ENCODE results near the gene KLHL36. TPM values are rescaled to one million over a fixed set of nuclear protein-coding genes. Genes with fewer than 3 reads are reported as not detected.

KLHL36 gene
- total and polyA plus RNA-seq, 4 donors: 11.5 to 53.6 (median 16.9) TPM

DNA sequence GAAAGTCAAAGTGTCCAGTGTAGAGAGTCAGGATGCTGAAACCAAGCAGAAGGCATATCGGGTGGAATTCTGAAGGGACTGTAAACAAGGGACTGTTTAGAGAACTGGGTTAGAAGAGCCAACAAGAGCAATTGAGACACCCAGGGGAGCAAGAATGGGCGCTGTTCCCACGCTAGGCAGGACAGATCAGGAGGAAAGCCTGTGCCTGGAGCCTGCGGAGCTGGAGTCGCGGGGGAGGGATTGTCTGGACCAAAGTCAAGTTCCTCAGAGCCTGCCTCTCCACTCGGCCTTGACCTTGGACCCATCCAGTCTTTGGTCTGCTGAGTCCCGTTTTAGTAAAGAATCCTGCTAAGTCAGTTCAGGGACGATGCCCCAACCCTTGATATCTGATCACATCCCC, 14.7 kb upstream of the KLHL36 start:
- Histone ChIP-seq H3K4me1 (ENCODE audit: control insufficient read depth in 4 of 4, insufficient read depth in 4 of 4, low read length in 3 of 4) (peaks cover 2 to 10% (median 6%) of the 10 kb centered on the region in 4 donors), H3K27me3 (ENCODE audit: control insufficient read depth in 4 of 4, insufficient read depth in 4 of 4, low read length in 3 of 4) (no peaks in the 10 kb centered on the region), H3K27ac (ENCODE audit: low read depth in 1 of 2, low read length in 2 of 2) (no peak overlapping the region), H3K9ac (ENCODE audit: low read depth in 1 of 2, low read length in 2 of 2) (no peak overlapping the region), H3K36me3 (ENCODE audit: control insufficient read depth in 4 of 4, insufficient read depth in 3 of 4, low read depth in 1 of 4, low read length in 3 of 4) (no peaks in the 10 kb centered on the region), H3K9me3 (ENCODE audit: control insufficient read depth in 4 of 4, low read length in 3 of 4) (no peaks in the 10 kb centered on the region), H3K4me3 (ENCODE audit: low read depth in 1 of 3, low read length in 3 of 3) (no peak overlapping the region)
- TF ChIP-seq YY1 (IDR thresholded peaks at IDR 0.05) (no peak), FOXA2 (IDR thresholded peaks at IDR 0.05) (peak; percentile 15), HNF4G (IDR thresholded peaks at IDR 0.05) (no peak), HNF4A (conservative IDR thresholded peaks at IDR 0.05) (peak in 1 of 2 donors; percentile 22), NR2F2 (IDR thresholded peaks at IDR 0.05) (peak; percentile 88), SP1 (IDR thresholded peaks at IDR 0.05) (peak; percentile 53), ATF3 (IDR thresholded peaks at IDR 0.05) (no peak), RAD21 (IDR thresholded peaks at IDR 0.05) (peak in 1 of 2 donors; percentile 22), TAF1 (conservative IDR thresholded peaks at IDR 0.05) (no peak), EGR1 (IDR thresholded peaks at IDR 0.05; ENCODE audit: low read depth in 2 of 2) (no peak), FOXA1 (IDR thresholded peaks at IDR 0.05) (no peak), RXRA (IDR thresholded peaks at IDR 0.05) (peak; percentile 48 to 49), GABPA (IDR thresholded peaks at IDR 0.05 in 1 of 2, conservative IDR thresholded peaks at IDR 0.05 in 1 of 2) (no peak), REST (IDR thresholded peaks at IDR 0.05) (no peak)
- TF ChIP-seq, protein P1, sequence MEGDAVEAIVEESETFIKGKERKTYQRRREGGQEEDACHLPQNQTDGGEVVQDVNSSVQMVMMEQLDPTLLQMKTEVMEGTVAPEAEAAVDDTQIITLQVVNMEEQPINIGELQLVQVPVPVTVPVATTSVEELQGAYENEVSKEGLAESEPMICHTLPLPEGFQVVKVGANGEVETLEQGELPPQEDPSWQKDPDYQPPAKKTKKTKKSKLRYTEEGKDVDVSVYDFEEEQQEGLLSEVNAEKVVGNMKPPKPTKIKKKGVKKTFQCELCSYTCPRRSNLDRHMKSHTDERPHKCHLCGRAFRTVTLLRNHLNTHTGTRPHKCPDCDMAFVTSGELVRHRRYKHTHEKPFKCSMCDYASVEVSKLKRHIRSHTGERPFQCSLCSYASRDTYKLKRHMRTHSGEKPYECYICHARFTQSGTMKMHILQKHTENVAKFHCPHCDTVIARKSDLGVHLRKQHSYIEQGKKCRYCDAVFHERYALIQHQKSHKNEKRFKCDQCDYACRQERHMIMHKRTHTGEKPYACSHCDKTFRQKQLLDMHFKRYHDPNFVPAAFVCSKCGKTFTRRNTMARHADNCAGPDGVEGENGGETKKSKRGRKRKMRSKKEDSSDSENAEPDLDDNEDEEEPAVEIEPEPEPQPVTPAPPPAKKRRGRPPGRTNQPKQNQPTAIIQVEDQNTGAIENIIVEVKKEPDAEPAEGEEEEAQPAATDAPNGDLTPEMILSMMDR (IDR thresholded peaks at IDR 0.05; ENCODE audit: low read depth, low read length, missing input control): no peak
- TF ChIP-seq, protein P2, sequence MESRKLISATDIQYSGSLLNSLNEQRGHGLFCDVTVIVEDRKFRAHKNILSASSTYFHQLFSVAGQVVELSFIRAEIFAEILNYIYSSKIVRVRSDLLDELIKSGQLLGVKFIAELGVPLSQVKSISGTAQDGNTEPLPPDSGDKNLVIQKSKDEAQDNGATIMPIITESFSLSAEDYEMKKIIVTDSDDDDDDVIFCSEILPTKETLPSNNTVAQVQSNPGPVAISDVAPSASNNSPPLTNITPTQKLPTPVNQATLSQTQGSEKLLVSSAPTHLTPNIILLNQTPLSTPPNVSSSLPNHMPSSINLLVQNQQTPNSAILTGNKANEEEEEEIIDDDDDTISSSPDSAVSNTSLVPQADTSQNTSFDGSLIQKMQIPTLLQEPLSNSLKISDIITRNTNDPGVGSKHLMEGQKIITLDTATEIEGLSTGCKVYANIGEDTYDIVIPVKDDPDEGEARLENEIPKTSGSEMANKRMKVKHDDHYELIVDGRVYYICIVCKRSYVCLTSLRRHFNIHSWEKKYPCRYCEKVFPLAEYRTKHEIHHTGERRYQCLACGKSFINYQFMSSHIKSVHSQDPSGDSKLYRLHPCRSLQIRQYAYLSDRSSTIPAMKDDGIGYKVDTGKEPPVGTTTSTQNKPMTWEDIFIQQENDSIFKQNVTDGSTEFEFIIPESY (IDR thresholded peaks at IDR 0.05): no peak
- TF ChIP-seq, protein P3, sequence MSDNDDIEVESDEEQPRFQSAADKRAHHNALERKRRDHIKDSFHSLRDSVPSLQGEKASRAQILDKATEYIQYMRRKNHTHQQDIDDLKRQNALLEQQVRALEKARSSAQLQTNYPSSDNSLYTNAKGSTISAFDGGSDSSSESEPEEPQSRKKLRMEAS (IDR thresholded peaks at IDR 0.05): no peak
- no peak for DNase-seq (ENCODE audit: low spot score)
- WGBS: 32% methylated on average over 9 of the region's 9 CpGs

All from liver (tissue), 9 donors.